Esophagus squamous epithelium (tissue), 5 donors: ENCODE measurements around the gene CDH13. TPM values are rescaled to one million over a fixed set of nuclear protein-coding genes. Genes with fewer than 3 reads are reported as not detected.

ENCODE experiments used
- DNase-seq: peaks from one replicate; lab custom pipeline; 2025; lab: John Stamatoyannopoulos, UW
- H3K27ac ChIP-seq, 4 donors: fragments of 200-600 bp; sonication (generic); one replicate each; pipeline ENCODE4 v1.5.1; 2016 to 2019; ENCODE audit warnings: mild to moderate bottlenecking in 1 of 4
- H3K27me3 ChIP-seq, 4 donors: fragments of 200-600 bp; sonication (generic); 1 replicate in 3 of 4; 2 replicates in 1 of 4; pipeline versions ENCODE4 v1.5.1 to v1.6.0; 2017 to 2021; ENCODE audit warnings: antibody characterized with exemption in 1 of 4
- H3K36me3 ChIP-seq, 3 donors: fragments of 200-600 bp; sonication (generic); one replicate each; pipeline ENCODE4 v1.5.1; 2016 to 2019
- H3K4me1 ChIP-seq, 3 donors: fragments of 200-600 bp; sonication (generic); one replicate each; pipeline ENCODE4 v1.5.1; 2017 to 2019
- H3K4me3 ChIP-seq, 4 donors: fragments of 200-600 bp; sonication (generic); 1 replicate in 3 of 4; 2 replicates in 1 of 4; pipeline ENCODE4 v1.5.1; 2016 to 2019; ENCODE audit warnings: mild to moderate bottlenecking in 2 of 4, moderate library complexity in 1 of 4
- H3K9me3 ChIP-seq, 3 donors: fragments of 200-600 bp; sonication (generic); one replicate each; pipeline ENCODE4 v1.5.1; 2016 to 2019
- POLR2A ChIP-seq, 4 donors: fragments of 450-650 bp; IDR thresholded peaks; one replicate each; pipeline ENCODE4 v1.6.1; 2017; ENCODE audit warnings: antibody characterized with exemption in 4 of 4, mild to moderate bottlenecking in 4 of 4, moderate library complexity in 3 of 4
- WGBS, 2 donors: methylation state at CpG; one replicate each; pipeline ENCODE4 v1.1.5; 2018; 5-methylcytosine and 5-hydroxymethylcytosine counted together
- intact Hi-C: fragments of 100-400 bp; cut with DNase I; formaldehyde crosslinking; loops from one replicate; pipeline ENCODE4 v1.15.0; 2022
- total RNA-seq, 4 donors: library from RNA; depleted of rRNA; stranded (reverse); fragments of >200 nt; gene quantifications; one replicate each; pipeline ENCODE4 v1.1.0, GENCODE V29; 2016
- TF ChIP-seq, protein P1 (sequence below), 6 experiments: fragments of 450-650 bp in 4 of 6; fragments of 200-600 bp in 2 of 6; sonication (generic) in 2 of 6; IDR thresholded peaks; one replicate each; pipeline ENCODE4 v1.5.1; 2016 to 2019; ENCODE audit warnings: antibody characterized with exemption in 6 of 6, mild to moderate bottlenecking in 4 of 6, moderate library complexity in 4 of 6
- donor health status: DM: yes; HTN: yes; CAD: no.

CDH13 gene
- total RNA-seq, 4 donors from 2014 or later: 6.9 to 31.9 (median 21.1) TPM

DNA sequence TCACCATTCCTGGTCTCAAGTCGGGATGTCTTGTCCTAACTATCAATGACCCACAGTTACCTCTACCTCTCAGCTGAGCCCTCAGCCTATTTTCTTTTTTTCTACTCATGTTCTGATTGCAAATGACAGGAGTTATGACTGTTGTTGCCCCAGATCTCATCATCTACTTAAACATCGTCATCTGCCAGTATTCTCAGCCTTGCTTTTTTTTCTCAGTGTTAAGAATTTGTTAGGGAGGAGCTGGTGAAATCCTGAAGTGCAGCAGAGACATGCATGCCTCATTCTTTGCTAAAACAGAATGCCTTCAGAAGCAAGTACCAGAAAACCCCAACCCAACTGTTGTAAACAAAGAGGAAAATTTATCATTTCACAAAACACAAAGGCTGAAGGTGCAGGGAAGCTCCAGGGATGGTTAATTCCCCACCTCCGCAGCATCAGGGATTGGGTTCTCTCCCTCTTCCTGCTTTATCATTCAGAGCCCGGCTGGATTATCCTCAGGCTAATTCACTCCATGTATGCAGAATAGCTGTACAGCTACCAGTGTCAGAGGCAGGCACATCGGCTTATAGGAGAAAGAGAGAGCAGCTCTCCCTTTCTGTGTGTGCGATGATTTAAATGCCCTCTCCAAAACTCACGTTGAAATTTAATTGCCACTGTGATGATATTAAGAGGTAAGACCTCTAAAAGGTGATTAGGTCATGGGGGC is 640.2 kb downstream of the CDH13 start:
- no peaks in the 10 kb centered on the region for H3K9me3 ChIP-seq
- no peaks in the 10 kb centered on the region for H3K27me3 ChIP-seq
- intact Hi-C loops: no loop called here
- H3K36me3 ChIP-seq: no peaks in the 10 kb centered on the region
- H3K4me3 ChIP-seq: no peak overlapping the region
- no peak for TF ChIP-seq POLR2A (IDR thresholded peaks at IDR 0.05)
- TF ChIP-seq, protein P1, sequence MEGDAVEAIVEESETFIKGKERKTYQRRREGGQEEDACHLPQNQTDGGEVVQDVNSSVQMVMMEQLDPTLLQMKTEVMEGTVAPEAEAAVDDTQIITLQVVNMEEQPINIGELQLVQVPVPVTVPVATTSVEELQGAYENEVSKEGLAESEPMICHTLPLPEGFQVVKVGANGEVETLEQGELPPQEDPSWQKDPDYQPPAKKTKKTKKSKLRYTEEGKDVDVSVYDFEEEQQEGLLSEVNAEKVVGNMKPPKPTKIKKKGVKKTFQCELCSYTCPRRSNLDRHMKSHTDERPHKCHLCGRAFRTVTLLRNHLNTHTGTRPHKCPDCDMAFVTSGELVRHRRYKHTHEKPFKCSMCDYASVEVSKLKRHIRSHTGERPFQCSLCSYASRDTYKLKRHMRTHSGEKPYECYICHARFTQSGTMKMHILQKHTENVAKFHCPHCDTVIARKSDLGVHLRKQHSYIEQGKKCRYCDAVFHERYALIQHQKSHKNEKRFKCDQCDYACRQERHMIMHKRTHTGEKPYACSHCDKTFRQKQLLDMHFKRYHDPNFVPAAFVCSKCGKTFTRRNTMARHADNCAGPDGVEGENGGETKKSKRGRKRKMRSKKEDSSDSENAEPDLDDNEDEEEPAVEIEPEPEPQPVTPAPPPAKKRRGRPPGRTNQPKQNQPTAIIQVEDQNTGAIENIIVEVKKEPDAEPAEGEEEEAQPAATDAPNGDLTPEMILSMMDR (IDR thresholded peaks at IDR 0.05): no peak
- H3K27ac ChIP-seq: no peak overlapping the region
- H3K4me1 ChIP-seq: no peaks in the 10 kb centered on the region
- 76 to 81% methylated on average over 7 of the region's 7 CpGs for WGBS, 2 donors
- no peak for DNase-seq

DNA sequence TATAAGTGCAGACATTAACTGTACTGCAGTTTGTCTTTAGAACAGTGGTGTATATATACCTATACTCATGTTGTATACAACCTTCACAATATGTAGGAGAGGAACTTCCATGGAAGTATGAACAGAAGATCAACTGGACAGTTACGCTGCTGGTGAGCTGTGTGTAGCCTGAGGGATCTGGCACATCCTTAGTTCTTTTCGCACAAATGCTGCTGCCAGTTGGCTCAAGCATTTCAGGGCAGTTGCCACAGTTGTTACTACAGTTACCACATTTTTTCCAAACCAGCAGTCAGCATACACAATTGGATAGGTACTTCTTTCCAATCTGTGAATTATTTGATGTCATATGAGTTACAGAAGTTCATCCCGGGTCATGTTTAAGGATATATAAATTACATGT is 641.4 kb downstream of the CDH13 start:
- TF ChIP-seq POLR2A (IDR thresholded peaks at IDR 0.05): no peak
- TF ChIP-seq, protein P1 (IDR thresholded peaks at IDR 0.05): no peak
- Histone ChIP-seq H3K27me3 (no peaks in the 10 kb centered on the region), H3K36me3 (no peaks in the 10 kb centered on the region), H3K27ac (no peak overlapping the region), H3K9me3 (no peaks in the 10 kb centered on the region), H3K4me1 (no peaks in the 10 kb centered on the region), H3K4me3 (no peak overlapping the region)
- DNase-seq: no peak
- intact Hi-C loops: no loop called here
- 38 to 42% methylated on average over 3 of the region's 3 CpGs for WGBS, 2 donors

DNA sequence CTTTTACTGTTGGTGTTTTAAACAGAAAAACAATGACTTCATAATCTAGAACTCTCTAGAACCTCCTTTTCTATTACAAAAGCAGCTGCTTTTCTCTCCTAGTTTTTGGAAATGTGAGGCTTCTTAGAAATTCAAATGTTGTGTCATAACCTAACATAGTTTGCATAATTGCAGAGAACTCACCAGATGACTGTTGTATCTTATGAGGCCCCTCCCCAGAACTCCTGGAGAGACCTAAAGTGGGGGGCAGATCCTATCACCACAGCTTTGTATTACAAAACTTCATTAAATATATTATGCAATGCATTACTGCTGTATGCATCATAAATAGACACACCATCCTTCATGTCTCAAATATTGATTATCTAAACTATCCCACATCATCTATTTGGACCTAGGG is 642.3 kb downstream of the CDH13 start:
- no peak overlapping the region for H3K4me3 ChIP-seq
- no peaks in the 10 kb centered on the region for H3K27me3 ChIP-seq
- no peaks in the 10 kb centered on the region for H3K4me1 ChIP-seq
- no peak for TF ChIP-seq POLR2A (IDR thresholded peaks at IDR 0.05)
- TF ChIP-seq, protein P1 (IDR thresholded peaks at IDR 0.05): no peak
- no peak overlapping the region for H3K27ac ChIP-seq
- no peaks in the 10 kb centered on the region for H3K36me3 ChIP-seq
- no peak for DNase-seq
- intact Hi-C loops: no loop called here
- no peaks in the 10 kb centered on the region for H3K9me3 ChIP-seq

DNA sequence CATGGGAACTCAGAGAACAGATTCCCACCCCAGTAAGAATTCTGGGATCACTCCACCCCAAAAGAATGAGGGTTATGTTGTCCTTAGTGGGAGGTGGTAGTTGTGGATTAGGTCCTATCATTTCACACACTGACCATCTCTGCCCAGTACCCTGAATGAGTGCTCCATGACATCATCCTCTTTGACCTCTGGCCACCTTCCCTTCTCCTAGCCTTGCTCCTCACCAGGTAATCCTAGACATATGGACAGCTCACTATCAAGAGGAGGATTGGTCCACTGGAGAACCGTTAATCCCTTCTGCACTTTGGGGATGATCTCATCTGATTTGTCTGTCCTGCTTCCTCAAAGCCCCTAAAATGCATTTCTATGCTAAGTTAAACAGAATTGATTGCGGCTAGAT is 642.8 kb downstream of the CDH13 start:
- DNase-seq: no peak
- H3K27ac ChIP-seq: no peak overlapping the region
- no peaks in the 10 kb centered on the region for H3K27me3 ChIP-seq
- 62 to 70% methylated on average over 2 of the region's 2 CpGs for WGBS, 2 donors
- H3K4me3 ChIP-seq: no peak overlapping the region
- TF ChIP-seq, protein P1 (IDR thresholded peaks at IDR 0.05): no peak
- no peak for TF ChIP-seq POLR2A (IDR thresholded peaks at IDR 0.05)
- no peaks in the 10 kb centered on the region for H3K9me3 ChIP-seq
- no peaks in the 10 kb centered on the region for H3K36me3 ChIP-seq
- intact Hi-C loops: no loop called here
- H3K4me1 ChIP-seq: no peaks in the 10 kb centered on the region

GRCh38 chr16:83270061-83270460 is 643.3 kb downstream of the CDH13 start:
- H3K9me3 ChIP-seq: no peaks in the 10 kb centered on the region
- intact Hi-C loops: no loop called here
- TF ChIP-seq, protein P1 (IDR thresholded peaks at IDR 0.05): no peak
- TF ChIP-seq POLR2A (IDR thresholded peaks at IDR 0.05): no peak
- no peak overlapping the region for H3K4me3 ChIP-seq
- H3K4me1 ChIP-seq: no peaks in the 10 kb centered on the region
- 67 to 82% methylated on average over 4 of the region's 4 CpGs for WGBS, 2 donors
- no peak for DNase-seq
- no peak overlapping the region for H3K27ac ChIP-seq
- H3K36me3 ChIP-seq: no peaks in the 10 kb centered on the region
- H3K27me3 ChIP-seq: no peaks in the 10 kb centered on the region
